ENCODE measurements around the gene TBRG4.

TBRG4 gene

GRCh38 chr7:45125193-45125904 lies 13.9 kb upstream of the TBRG4 start:
- Histone ChIP-seq H3K4me1 (ENCODE audit: low read depth, poor library complexity, severe bottlenecking) (no peaks in the 10 kb centered on the region), H3K4me2 (no peak overlapping the region), H2AFZ (ENCODE audit: low read depth) (no peak overlapping the region), H3K36me3 (ENCODE audit: insufficient read depth) (no peaks in the 10 kb centered on the region), H4K20me1 (ENCODE audit: insufficient read depth) (no peaks in the 10 kb centered on the region), H3K4me3 (IDR thresholded peaks at IDR 0.05; ENCODE audit: insufficient read depth, low read depth, low read length) (no peak overlapping the region), H3K27me3 (ENCODE audit: insufficient read depth, low read depth) (no peaks in the 10 kb centered on the region), H3K9ac (no peak overlapping the region), H3K79me2 (ENCODE audit: insufficient read depth, low read depth) (no peaks in the 10 kb centered on the region), H3K27ac (no peak overlapping the region)
- TF ChIP-seq CTCF (conservative IDR thresholded peaks at IDR 0.05; ENCODE audit: low read depth, low read length) = no peak

- H3K9ac ChIP-seq = no peak overlapping the region
- no peak overlapping the region for H3K4me3 ChIP-seq (IDR thresholded peaks at IDR 0.05; ENCODE audit: insufficient read depth, low read depth, low read length)
- H3K27me3 ChIP-seq (ENCODE audit: insufficient read depth, low read depth) = no peaks in the 10 kb centered on the region
- no peaks in the 10 kb centered on the region for H3K79me2 ChIP-seq (ENCODE audit: insufficient read depth, low read depth)
- no peak overlapping the region for H2AFZ ChIP-seq (ENCODE audit: low read depth)
- no peaks in the 10 kb centered on the region for H3K36me3 ChIP-seq (ENCODE audit: insufficient read depth)
- H3K4me2 ChIP-seq = no peak overlapping the region
- H3K4me1 ChIP-seq (ENCODE audit: low read depth, poor library complexity, severe bottlenecking) = no peaks in the 10 kb centered on the region
- no peaks in the 10 kb centered on the region for H4K20me1 ChIP-seq (ENCODE audit: insufficient read depth)
- no peak overlapping the region for H3K27ac ChIP-seq
- no peak for TF ChIP-seq CTCF (conservative IDR thresholded peaks at IDR 0.05; ENCODE audit: low read depth, low read length)
Measured at GRCh38 chr7:45123913-45124710, 12.6 kb upstream of the TBRG4 start.

GRCh38 chr7:45122975-45123860 lies 11.7 kb upstream of the TBRG4 start:
- no peak for TF ChIP-seq CTCF (conservative IDR thresholded peaks at IDR 0.05; ENCODE audit: low read depth, low read length)
- no peak overlapping the region for H3K4me2 ChIP-seq
- H3K27ac ChIP-seq = no peak overlapping the region
- no peak overlapping the region for H3K4me3 ChIP-seq (IDR thresholded peaks at IDR 0.05; ENCODE audit: insufficient read depth, low read depth, low read length)
- no peaks in the 10 kb centered on the region for H3K79me2 ChIP-seq (ENCODE audit: insufficient read depth, low read depth)
- H3K27me3 ChIP-seq (ENCODE audit: insufficient read depth, low read depth) = no peaks in the 10 kb centered on the region
- no peaks in the 10 kb centered on the region for H3K4me1 ChIP-seq (ENCODE audit: low read depth, poor library complexity, severe bottlenecking)
- no peaks in the 10 kb centered on the region for H4K20me1 ChIP-seq (ENCODE audit: insufficient read depth)
- no peaks in the 10 kb centered on the region for H3K36me3 ChIP-seq (ENCODE audit: insufficient read depth)
- no peak overlapping the region for H2AFZ ChIP-seq (ENCODE audit: low read depth)
- no peak overlapping the region for H3K9ac ChIP-seq

- H3K27me3 ChIP-seq (ENCODE audit: insufficient read depth, low read depth) = no peaks in the 10 kb centered on the region
- no peaks in the 10 kb centered on the region for H3K4me1 ChIP-seq (ENCODE audit: low read depth, poor library complexity, severe bottlenecking)
- H3K4me3 ChIP-seq (IDR thresholded peaks at IDR 0.05; ENCODE audit: insufficient read depth, low read depth, low read length) = no peak overlapping the region
- no peaks in the 10 kb centered on the region for H3K36me3 ChIP-seq (ENCODE audit: insufficient read depth)
- H3K4me2 ChIP-seq = no peak overlapping the region
- H3K27ac ChIP-seq = no peak overlapping the region
- no peaks in the 10 kb centered on the region for H4K20me1 ChIP-seq (ENCODE audit: insufficient read depth)
- no peak overlapping the region for H3K9ac ChIP-seq
- no peaks in the 10 kb centered on the region for H3K79me2 ChIP-seq (ENCODE audit: insufficient read depth, low read depth)
- H2AFZ ChIP-seq (ENCODE audit: low read depth) = no peak overlapping the region
- no peak for TF ChIP-seq CTCF (conservative IDR thresholded peaks at IDR 0.05; ENCODE audit: low read depth, low read length)
Measured at GRCh38 chr7:45119550-45119949, 8.1 kb upstream of the TBRG4 start.
